Loucy (cell line): Measurements from ENCODE around the gene FAM187B.

ENCODE experiments used
- CTCF ChIP-seq: fragments of 200-600 bp; sonication (generic); conservative IDR thresholded peaks from 2 replicates; pipeline ENCODE4 v1.5.1; 2014; ENCODE audit warnings: mild to moderate bottlenecking, antibody characterized with exemption, low read length
- EZH2phosphoT487 ChIP-seq: fragments of 200-600 bp; IDR thresholded peaks from 2 replicates; pipeline ENCODE4 v1.6.1; 2018; ENCODE audit warnings: antibody characterized with exemption, mild to moderate bottlenecking, moderate library complexity, borderline replicate concordance

GRCh38 chr19:35204799-35205732 lies 23.5 kb downstream of the FAM187B start:
- TF ChIP-seq CTCF, result no peak
- no peak for TF ChIP-seq EZH2phosphoT487
